ENCODE results near the gene MS4A1. TPM values are rescaled to one million over a fixed set of nuclear protein-coding genes. Genes with fewer than 3 reads are reported as not detected.

The MS4A1 gene
- total RNA-seq, 2 experiments from 2014 or later: 1.7 to 2.1 TPM

DNA sequence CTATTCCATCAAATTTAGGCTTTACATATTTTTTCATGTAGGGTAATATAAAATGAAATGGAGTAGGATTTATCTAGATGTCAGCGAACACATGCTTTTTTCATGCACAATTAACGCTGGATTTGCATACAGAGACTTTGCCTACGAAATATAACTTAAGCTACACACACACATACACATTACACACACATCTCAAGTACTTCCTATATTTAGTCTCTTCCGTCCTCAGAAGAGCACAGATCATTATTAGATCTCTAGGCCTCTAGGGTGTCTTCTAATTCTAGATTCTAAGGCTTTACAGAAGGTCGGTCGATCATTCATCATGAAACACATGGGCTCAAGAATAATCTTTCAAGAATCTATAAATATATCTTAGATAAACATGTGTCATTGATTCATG is 55.7 kb downstream of the MS4A1 start:
- DNase-seq (no peak), ATAC-seq (no peak)
- Mint-ChIP-seq H3K9me3 (peaks cover 4% of the 10 kb centered on the region), H3K27me3 (peaks cover 21% of the 10 kb centered on the region), H3K27ac (no peak overlapping the region), H3K36me3 (ENCODE audit: low read depth) (no peaks in the 10 kb centered on the region), H3K4me3 (no peak overlapping the region), H3K4me1 (ENCODE audit: low read depth) (no peaks in the 10 kb centered on the region)
- POLR2A ChIA-PET: no interaction called here
- intact Hi-C loops (cut with micrococcal nuclease): no loop called here
- CTCF ChIA-PET: no interaction called here
- TF ChIP-seq, protein P1, sequence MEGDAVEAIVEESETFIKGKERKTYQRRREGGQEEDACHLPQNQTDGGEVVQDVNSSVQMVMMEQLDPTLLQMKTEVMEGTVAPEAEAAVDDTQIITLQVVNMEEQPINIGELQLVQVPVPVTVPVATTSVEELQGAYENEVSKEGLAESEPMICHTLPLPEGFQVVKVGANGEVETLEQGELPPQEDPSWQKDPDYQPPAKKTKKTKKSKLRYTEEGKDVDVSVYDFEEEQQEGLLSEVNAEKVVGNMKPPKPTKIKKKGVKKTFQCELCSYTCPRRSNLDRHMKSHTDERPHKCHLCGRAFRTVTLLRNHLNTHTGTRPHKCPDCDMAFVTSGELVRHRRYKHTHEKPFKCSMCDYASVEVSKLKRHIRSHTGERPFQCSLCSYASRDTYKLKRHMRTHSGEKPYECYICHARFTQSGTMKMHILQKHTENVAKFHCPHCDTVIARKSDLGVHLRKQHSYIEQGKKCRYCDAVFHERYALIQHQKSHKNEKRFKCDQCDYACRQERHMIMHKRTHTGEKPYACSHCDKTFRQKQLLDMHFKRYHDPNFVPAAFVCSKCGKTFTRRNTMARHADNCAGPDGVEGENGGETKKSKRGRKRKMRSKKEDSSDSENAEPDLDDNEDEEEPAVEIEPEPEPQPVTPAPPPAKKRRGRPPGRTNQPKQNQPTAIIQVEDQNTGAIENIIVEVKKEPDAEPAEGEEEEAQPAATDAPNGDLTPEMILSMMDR (IDR thresholded peaks at IDR 0.05): no peak

DNA sequence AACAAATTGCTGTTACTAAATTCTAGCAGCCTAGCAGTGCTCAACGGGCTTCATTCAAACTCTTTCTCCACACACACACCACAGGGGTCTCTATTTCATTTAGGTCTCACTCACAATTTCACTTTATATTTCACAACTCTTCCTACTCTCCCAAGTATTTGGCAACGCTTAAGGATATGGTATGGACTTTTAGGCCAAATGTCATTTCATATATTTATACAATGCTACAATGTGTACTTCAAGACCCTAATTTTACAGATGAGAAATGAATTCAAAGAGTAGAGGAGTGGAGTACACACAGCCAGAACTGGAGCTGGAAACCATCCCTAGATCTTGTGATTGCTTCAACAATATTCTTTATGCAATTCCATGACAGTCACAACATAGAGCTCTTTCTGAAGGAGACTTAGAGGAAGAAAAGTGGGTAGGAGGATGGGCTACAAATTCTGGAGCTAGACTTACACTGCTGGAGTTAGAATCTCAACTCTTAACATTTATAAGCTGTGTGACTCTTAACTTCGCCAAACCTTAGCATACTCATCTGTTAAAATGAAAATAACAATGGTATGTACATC is 57.1 kb downstream of the MS4A1 start:
- Mint-ChIP-seq H3K36me3 (ENCODE audit: low read depth) (no peaks in the 10 kb centered on the region), H3K4me1 (ENCODE audit: low read depth) (no peaks in the 10 kb centered on the region), H3K27me3 (peaks cover 14% of the 10 kb centered on the region), H3K4me3 (no peak overlapping the region), H3K27ac (no peak overlapping the region), H3K9me3 (peaks cover 4% of the 10 kb centered on the region)
- no peak for ATAC-seq
- TF ChIP-seq, protein P1 (IDR thresholded peaks at IDR 0.05): no peak
- intact Hi-C loops (cut with micrococcal nuclease): no loop called here
- POLR2A ChIA-PET: no interaction called here
- CTCF ChIA-PET: no interaction called here
- DNase-seq: no peak

DNA sequence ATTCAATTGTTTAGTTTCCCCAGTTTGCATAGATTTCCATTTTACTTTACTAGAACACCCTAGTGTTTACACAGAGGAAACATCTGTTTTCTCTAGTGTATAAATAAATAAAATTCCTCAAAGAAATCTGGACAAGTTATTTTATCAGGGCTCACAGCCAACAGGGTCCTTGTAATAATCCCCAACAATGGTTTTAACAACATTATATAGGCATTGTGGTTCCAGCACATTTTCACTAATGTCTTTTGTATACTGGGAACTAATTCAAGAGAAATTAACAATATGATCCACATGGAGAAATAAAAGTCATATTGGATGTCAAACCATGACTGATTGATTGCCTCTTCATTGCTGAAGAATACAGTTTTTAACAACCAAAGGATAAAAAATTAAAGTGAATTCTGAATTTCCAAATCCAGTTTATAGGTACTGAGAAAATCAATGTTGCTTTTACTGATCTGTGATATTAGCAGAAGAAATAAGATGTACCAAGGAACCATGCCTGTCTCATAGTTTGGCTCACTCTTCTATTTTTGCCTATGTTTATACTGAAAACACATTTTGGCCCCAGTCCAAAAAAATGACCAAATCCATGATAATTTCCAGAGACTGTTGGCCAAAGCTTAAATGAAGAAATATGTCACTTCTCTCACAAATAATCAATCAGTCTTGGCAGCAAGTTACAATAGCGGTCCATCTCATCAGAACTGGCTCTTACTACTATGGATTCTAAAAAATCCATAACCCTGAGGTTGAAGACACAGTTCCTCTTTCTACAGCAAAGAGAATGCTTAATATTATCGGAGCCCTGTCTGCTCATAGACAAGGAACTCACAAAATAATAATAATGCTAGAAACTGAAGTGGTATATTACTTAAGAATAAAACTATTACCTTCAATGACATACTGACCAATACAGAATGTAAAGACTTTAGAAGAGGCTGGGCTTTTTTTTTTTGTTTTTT is 58.1 kb downstream of the MS4A1 start:
- intact Hi-C loops (cut with micrococcal nuclease): no loop called here
- Mint-ChIP-seq H3K27ac (no peak overlapping the region), H3K4me1 (ENCODE audit: low read depth) (no peaks in the 10 kb centered on the region), H3K36me3 (ENCODE audit: low read depth) (no peaks in the 10 kb centered on the region), H3K9me3 (peaks cover 4% of the 10 kb centered on the region), H3K4me3 (no peak overlapping the region), H3K27me3 (peaks cover 12% of the 10 kb centered on the region)
- no peak for DNase-seq
- POLR2A ChIA-PET: no interaction called here
- ATAC-seq: no peak
- CTCF ChIA-PET: interaction anchor here (0.9 kb wide), 1 partner anchor 168 kb away, joined by 3 read pairs; no protein-coding TSS in a partner anchor
- TF ChIP-seq, protein P1 (IDR thresholded peaks at IDR 0.05): no peak

- Mint-ChIP-seq H3K4me3 (no peak within 1 kb of the TSS), H3K27ac (no peak within 1 kb of the TSS), H3K27me3 (peaks cover 13% of the 10 kb centered on the region), H3K4me1 (ENCODE audit: low read depth) (no peaks in the 10 kb centered on the region), H3K9me3 (no peaks in the 10 kb centered on the region), H3K36me3 (ENCODE audit: low read depth) (no peaks in the 10 kb centered on the region)
- no peak for DNase-seq
- intact Hi-C loops (cut with micrococcal nuclease): no loop called here
- ChIA-PET POLR2A (no interaction called here), CTCF (interaction anchor here (0.9 kb wide), 1 partner anchor 170 kb away, joined by 3 read pairs; no protein-coding TSS in a partner anchor)
- TF ChIP-seq, protein P1 (IDR thresholded peaks at IDR 0.05): no peak
- ATAC-seq: no peak
Measured at GRCh38 chr11:60515144-60515855, 59.7 kb downstream of the MS4A1 start, which contains the start of gene MS4A13. MS4A13 (plus strand) TSS chr11:60515392; CDS start chr11:60518084, 2,692 bp downstream.

Other genes starting within 250 kb of the MS4A1 start
- not detected for gene MS4A4E, start 212.7 kb upstream of the MS4A1 start, total RNA-seq
- not detected for gene MS4A4A, start 175.2 kb upstream of the MS4A1 start, total RNA-seq
- not detected for gene MS4A6E, start 128.6 kb upstream of the MS4A1 start, total RNA-seq
- not detected for gene MS4A7, start 77.3 kb upstream of the MS4A1 start, total RNA-seq
- not detected for gene MS4A14, start 59.4 kb upstream of the MS4A1 start, total RNA-seq
- not detected for gene MS4A5, start 26.3 kb upstream of the MS4A1 start, total RNA-seq
- gene MS4A12, start 36.9 kb downstream of the MS4A1 start, total RNA-seq: not detected
- not detected for gene MS4A13, start 59.5 kb downstream of the MS4A1 start, total RNA-seq
- gene MS4A8, start 243.8 kb downstream of the MS4A1 start, total RNA-seq: not detected